CD4-positive, alpha-beta T cell treated with Interleukin-2 at 100 ng/mL for 4 hours (primary cell): ENCODE measurements around the gene TWIST2.

Source experiments
- DNase-seq: peaks from one replicate; pipeline ENCODE4 v3.0.0-alpha.2; 2020; ENCODE audit warnings: low spot score

TWIST2 gene

GRCh38 chr2:238847841-238848690, at the start of gene TWIST2:
Gene TWIST2 (plus strand): TSS chr2:238848085. CDS start chr2:238848216, 131 bp downstream.
- no peak for DNase-seq

- DNase-seq, result no peak
These were observed 46.1 kb upstream of the TWIST2 start for GRCh38 chr2:238801791-238802190.

- no peak for DNase-seq
These were observed 44.9 kb upstream of the TWIST2 start for GRCh38 chr2:238802957-238803356.

- DNase-seq, result no peak
These were observed 43.7 kb upstream of the TWIST2 start for GRCh38 chr2:238803996-238804870.

- DNase-seq, result no peak
These were observed 39.1 kb upstream of the TWIST2 start for GRCh38 chr2:238808761-238809160.

- no peak for DNase-seq
These were observed 37.6 kb upstream of the TWIST2 start for GRCh38 chr2:238810321-238810720.

- DNase-seq, result no peak
These were observed 36.6 kb upstream of the TWIST2 start for GRCh38 chr2:238811293-238811692.

- DNase-seq, result no peak
These were observed 36.1 kb upstream of the TWIST2 start for GRCh38 chr2:238811759-238812158.

- no peak for DNase-seq
These were observed 34.8 kb upstream of the TWIST2 start for GRCh38 chr2:238813109-238813508.

- no peak for DNase-seq
These were observed 33.1 kb upstream of the TWIST2 start for GRCh38 chr2:238814815-238815214.

GRCh38 chr2:238816291-238816690, 31.6 kb upstream of the TWIST2 start:
- no peak for DNase-seq

- no peak for DNase-seq
These were observed 30.5 kb upstream of the TWIST2 start for GRCh38 chr2:238817382-238817781.

GRCh38 chr2:238817891-238818290, 30.0 kb upstream of the TWIST2 start:
- DNase-seq, result no peak

- DNase-seq, result no peak
These were observed 29.3 kb upstream of the TWIST2 start for GRCh38 chr2:238818561-238818960.

- DNase-seq, result no peak
These were observed 27.7 kb upstream of the TWIST2 start for GRCh38 chr2:238820197-238820596.

- DNase-seq, result no peak
These were observed 27.0 kb upstream of the TWIST2 start for GRCh38 chr2:238820916-238821315.

GRCh38 chr2:238821391-238821790, 26.5 kb upstream of the TWIST2 start:
- DNase-seq, result no peak

- DNase-seq, result no peak
These were observed 25.8 kb upstream of the TWIST2 start for GRCh38 chr2:238821944-238822670.

- DNase-seq, result no peak
These were observed 24.9 kb upstream of the TWIST2 start for GRCh38 chr2:238822955-238823354.

GRCh38 chr2:238831177-238831576, 16.7 kb upstream of the TWIST2 start:
- DNase-seq, result no peak

GRCh38 chr2:238834982-238835381, 12.9 kb upstream of the TWIST2 start:
- no peak for DNase-seq

- DNase-seq, result no peak
These were observed 12.1 kb upstream of the TWIST2 start for GRCh38 chr2:238835726-238836301.
